ENCODE data around the gene CCNF.

Gene CCNF

DNA sequence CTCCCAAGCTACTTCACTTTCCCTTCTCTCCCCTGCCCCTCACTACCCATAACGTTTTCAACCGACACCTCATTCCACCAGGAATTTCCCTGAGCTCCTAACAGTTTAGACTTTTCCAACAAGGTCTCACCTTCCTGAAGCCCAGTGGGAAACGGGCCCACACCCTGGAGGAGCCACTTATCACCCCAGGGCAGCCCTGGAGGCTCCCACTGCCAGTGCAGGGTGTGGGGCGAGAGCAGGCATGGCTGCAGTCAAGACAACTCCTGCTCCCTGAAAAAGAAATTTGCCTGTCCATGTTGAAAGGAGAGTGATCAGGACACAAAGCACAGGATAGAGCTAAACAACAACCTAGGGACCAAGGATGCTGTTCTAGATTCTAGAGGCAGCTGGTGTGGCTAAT is 1.7 kb upstream of the CCNF start:
- in situ Hi-C loops (cut with HindIII; ENCODE audit: low sequenced_read_pairs) = loop anchor here (10.0 to 25.0 kb wide), 2 partner anchors 77 to 265 kb away; partner anchors contain the start of gene TRAF7

- in situ Hi-C loops (cut with HindIII; ENCODE audit: low sequenced_read_pairs) = loop anchor here (10.0 to 25.0 kb wide), 2 partner anchors 77 to 266 kb away; partner anchors contain the start of gene TRAF7
Measured at GRCh38 chr16:2428051-2428783, 1.0 kb upstream of the CCNF start.

DNA sequence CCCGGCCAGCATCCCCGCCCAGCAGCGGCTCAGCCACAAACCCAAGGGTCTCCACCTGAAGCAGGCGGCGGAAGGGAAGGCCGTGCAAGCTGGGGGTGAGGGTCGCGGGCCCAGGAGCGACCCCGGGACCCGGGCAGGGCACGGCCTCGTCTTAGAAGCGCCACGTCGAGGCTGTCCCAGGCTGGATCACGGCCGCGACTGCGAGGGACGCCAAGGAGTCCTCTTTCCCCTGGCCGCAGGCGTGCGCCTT is 538 bp upstream of the CCNF start:
- in situ Hi-C loops (cut with HindIII; ENCODE audit: low sequenced_read_pairs) = loop anchor here (10.0 to 25.0 kb wide), 2 partner anchors 76 to 266 kb away; partner anchors contain the start of gene TRAF7

- in situ Hi-C loops (cut with HindIII; ENCODE audit: low sequenced_read_pairs) = loop anchor here (10.0 to 25.0 kb wide), 2 partner anchors 75 to 268 kb away; partner anchors contain the start of gene TRAF7
Measured at GRCh38 chr16:2429771-2430663, 770 bp downstream of the CCNF start.

DNA sequence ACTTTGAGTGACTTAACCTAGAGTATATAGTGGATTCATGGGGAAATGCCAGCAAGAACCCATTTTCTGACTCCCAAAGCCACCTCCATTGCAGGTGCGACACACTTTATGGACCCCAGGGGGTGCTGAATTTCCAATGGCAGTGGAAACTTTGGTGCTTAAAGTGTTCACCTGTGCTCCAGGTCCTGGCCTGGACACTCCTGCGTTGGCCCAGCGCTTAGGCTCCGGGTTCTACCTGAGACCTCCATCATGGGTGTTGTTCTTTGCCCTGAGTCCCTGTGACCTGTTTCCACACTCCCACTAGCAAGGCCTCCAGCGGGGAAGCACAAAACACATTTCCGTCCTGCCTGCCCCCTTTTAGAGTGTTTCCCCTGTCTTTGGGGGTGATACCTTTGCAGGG is 3.0 kb downstream of the CCNF start:
- in situ Hi-C loops (cut with HindIII; ENCODE audit: low sequenced_read_pairs) = loop anchor here (25.0 kb wide), 1 partner anchor 270 kb away; the partner anchor contains the start of gene TRAF7

DNA sequence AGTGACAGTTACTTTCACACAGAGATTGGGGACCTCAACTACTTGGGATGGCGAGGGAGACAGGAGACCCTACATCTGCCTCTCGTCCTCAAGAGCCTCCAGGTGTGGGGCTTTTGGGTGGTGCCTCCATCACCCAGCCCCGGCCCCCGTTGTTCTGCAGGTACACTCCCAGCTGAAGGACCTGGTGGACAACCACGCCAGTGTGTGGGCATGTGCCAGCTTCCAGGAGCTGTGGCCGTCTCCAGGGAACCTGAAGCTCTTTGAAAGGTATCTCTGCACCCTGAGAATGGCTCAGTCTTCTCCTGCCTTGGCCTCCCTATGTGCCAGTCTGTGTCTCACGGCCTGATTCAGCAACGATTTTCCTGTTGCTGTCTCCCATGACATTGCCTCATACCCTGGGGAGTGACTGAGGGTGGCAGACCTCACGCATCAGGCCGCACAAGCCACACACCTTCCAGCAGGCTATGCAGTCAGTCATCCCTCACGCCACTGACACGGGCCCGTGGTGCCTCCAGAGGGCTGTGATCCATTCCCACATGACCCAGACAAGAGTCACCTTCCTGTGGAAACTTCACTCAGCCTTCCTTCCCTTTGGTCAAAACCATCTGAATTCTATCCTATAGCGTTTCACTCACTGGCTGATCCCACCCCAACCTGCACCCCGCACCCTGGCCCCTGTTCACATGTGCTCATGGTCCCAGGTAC is 3.7 kb downstream of the CCNF start:
- in situ Hi-C loops (cut with HindIII; ENCODE audit: low sequenced_read_pairs) = loop anchor here (25.0 kb wide), 1 partner anchor 271 kb away; the partner anchor contains the start of gene TRAF7

- in situ Hi-C loops (cut with HindIII; ENCODE audit: low sequenced_read_pairs) = loop anchor here (25.0 kb wide), 1 partner anchor 273 kb away; the partner anchor contains the start of gene TRAF7
Measured at GRCh38 chr16:2435236-2435635, 6.0 kb downstream of the CCNF start.

- in situ Hi-C loops (cut with HindIII; ENCODE audit: low sequenced_read_pairs) = loop anchor here (25.0 kb wide), 1 partner anchor 274 kb away; the partner anchor contains the start of gene TRAF7
Measured at GRCh38 chr16:2436110-2436509, 6.9 kb downstream of the CCNF start.

DNA sequence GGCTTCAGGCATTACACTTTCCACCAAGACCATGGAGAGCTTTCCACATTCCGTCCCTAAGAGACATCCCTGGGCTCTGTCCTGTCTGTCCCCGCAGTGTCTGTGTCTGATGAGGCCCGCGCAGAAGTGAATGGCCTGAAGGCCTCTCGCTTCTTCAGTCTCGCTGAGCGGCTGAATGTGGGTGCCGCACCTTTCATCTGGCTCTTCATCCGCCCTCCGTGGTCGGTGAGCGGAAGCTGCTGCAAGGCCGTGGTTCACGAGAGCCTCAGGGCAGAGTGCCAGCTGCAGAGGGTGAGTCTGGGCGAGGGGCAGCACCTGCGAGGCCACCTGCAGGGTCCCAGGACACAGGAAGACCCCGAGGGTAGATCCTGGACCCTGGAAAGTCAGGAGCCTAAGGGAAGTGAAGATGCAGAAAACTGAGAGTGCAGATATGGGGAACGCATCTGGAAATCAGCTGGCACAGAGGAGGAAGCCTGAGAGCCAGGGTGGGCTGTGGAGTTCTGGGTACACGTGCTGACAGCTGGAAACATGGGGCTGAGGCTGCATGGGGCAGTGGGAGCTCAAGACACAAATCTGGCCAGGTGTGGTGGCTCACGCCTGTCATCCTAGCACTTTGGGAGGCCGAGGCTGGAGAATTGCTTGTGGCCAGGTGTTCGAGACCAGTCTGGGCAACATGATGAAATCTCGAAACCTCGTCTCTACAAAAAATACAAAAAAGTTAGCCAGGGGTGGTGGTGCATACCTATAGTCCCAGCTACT is 8.0 kb downstream of the CCNF start:
- in situ Hi-C loops (cut with HindIII; ENCODE audit: low sequenced_read_pairs) = loop anchor here (25.0 kb wide), 1 partner anchor 275 kb away; the partner anchor contains the start of gene TRAF7

GRCh38 chr16:2438121-2438520 is 8.9 kb downstream of the CCNF start:
- in situ Hi-C loops (cut with HindIII; ENCODE audit: low sequenced_read_pairs) = loop anchor here (25.0 kb wide), 1 partner anchor 276 kb away; the partner anchor contains the start of gene TRAF7

GRCh38 chr16:2439598-2439997 is 10.4 kb downstream of the CCNF start:
- in situ Hi-C loops (cut with HindIII; ENCODE audit: low sequenced_read_pairs) = loop anchor here (25.0 kb wide), 1 partner anchor 277 kb away; the partner anchor contains the start of gene TRAF7

GRCh38 chr16:2441143-2441804 is 12.0 kb downstream of the CCNF start:
- in situ Hi-C loops (cut with HindIII; ENCODE audit: low sequenced_read_pairs) = loop anchor here (25.0 kb wide), 1 partner anchor 279 kb away; the partner anchor contains the start of gene TRAF7

- in situ Hi-C loops (cut with HindIII; ENCODE audit: low sequenced_read_pairs) = loop anchor here (25.0 kb wide), 1 partner anchor 281 kb away; the partner anchor contains the start of gene TRAF7
Measured at GRCh38 chr16:2443555-2443954, 14.3 kb downstream of the CCNF start.

DNA sequence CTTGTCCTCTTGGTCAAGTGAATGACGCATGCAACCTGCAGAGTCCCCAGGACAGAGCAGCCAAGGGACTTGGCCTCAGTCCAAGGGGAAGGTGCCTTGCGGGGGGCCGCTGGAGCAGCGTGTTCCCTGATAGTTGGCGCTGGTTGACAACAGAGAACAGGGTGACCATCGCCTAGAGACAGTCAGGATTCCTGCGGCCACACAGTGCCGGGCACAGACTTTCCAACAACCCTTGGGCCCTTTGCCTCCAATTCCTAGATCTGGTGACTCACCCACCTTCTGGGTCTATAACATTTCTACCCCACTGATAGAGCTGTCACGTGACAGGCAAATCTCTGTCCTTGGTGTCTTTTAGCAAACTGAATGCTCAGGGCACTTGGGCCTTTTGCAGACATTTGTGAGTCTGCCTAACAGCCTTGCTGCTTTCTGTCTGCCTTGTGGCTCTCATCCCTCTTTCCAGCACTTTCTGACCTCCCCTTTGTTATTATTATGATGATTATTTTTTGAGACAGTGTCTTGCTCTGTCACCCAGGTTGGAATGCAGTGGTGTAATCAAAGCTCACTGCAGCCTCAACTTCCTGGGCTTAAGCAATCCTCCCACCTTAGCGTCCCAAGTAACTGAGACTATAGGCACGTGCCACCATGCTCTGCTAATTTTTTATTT is 18.8 kb downstream of the CCNF start:
- in situ Hi-C loops (cut with HindIII; ENCODE audit: low sequenced_read_pairs) = loop anchor here (25.0 kb wide), 1 partner anchor 286 kb away; the partner anchor contains the start of gene TRAF7

DNA sequence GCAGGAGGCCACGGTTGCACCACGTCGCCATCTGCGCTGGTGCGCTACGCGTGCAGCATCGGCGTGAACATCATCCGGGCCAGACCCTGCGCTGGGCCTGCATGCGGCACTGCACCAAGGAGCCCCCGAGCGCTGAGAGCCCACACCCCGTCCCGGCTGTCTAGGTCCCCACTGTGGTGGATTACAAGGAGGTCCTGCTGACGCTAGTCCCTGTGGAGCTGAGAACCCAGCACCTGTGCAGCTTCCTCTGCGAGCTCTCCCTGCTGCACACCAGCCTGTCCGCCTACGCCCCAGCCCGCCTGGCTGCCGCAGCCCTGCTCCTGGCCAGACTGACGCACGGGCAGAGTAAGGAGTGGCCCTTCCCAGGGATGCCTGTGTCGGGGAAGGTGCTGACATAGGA is 19.9 kb downstream of the CCNF start:
- in situ Hi-C loops (cut with HindIII; ENCODE audit: low sequenced_read_pairs) = loop anchor here (25.0 kb wide), 1 partner anchor 287 kb away; the partner anchor contains the start of gene TRAF7

GRCh38 chr16:2450535-2450934 is 21.3 kb downstream of the CCNF start:
- in situ Hi-C loops (cut with HindIII; ENCODE audit: low sequenced_read_pairs) = no loop called here

GRCh38 chr16:2450975-2451381 is 21.7 kb downstream of the CCNF start:
- in situ Hi-C loops (cut with HindIII; ENCODE audit: low sequenced_read_pairs) = no loop called here

DNA sequence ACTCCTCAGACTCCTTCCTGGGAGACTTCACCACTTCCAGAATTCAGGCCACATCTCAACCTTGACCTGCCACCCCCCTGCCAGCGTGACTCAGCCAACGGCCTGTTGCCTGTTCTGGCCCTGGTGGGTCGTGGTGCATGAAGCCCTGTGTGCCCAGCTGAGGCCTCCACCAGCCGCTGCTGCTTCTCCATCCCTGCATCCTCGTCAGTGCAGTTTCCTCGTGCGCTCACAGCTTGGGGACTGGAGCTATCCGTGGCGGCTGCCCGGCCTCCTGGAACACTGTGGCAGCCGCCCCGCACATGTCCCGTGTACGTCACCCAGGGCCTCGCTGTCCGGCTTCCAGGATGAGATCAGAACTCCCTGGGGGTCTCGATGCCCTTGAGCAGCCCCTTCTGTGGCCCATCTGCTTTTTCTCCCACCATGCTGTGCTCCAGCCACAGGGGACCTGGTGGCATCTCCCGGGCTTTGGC is 22.6 kb downstream of the CCNF start:
- in situ Hi-C loops (cut with HindIII; ENCODE audit: low sequenced_read_pairs) = no loop called here
